ENCODE data around the gene AGAP3. TPM values are rescaled to one million over a fixed set of nuclear protein-coding genes. Genes with fewer than 3 reads are reported as not detected.
A peak's percentile ranks its signal among the peaks of the same experiment; 100 is the strongest.

The AGAP3 gene
- total and polyA plus RNA-seq, 12 donors, result 40.2 to 93.4 (median 50.3) TPM

- Histone ChIP-seq H3K9me3 (no peaks in the 10 kb centered on the region), H3K27me3 (no peaks in the 10 kb centered on the region), H3K4me3 (no peak overlapping the region), H3K36me3 (peaks cover 0 to 98% (median 12%) of the 10 kb centered on the region in 9 donors), H3K27ac (peak overlapping the region in 8 of 10 donors; percentile 11 to 63 (median 49)), H3K4me1 (peaks cover 0 to 40% (median 17%) of the 10 kb centered on the region in 9 donors)
- TF ChIP-seq CTCF (IDR thresholded peaks at IDR 0.05), result peak in 2 of 9 donors; percentile 11 to 22
- intact Hi-C loops (cut with DNase I), result no loop called here
- DNase-seq (no peak), ATAC-seq (peak in 5 of 8 donors; percentile 21 to 47 (median 41))
- WGBS, 2 donors, result 74 to 76% methylated on average over 22 of the region's 22 CpGs
Observed at GRCh38 chr7:151137076-151137675, 50.9 kb downstream of the AGAP3 start.

GRCh38 chr7:151137791-151138152 is 51.5 kb downstream of the AGAP3 start:
- H3K9me3 ChIP-seq, result no peaks in the 10 kb centered on the region
- peaks cover 0 to 98% (median 12%) of the 10 kb centered on the region in 9 donors for H3K36me3 ChIP-seq
- peaks cover 0 to 45% (median 21%) of the 10 kb centered on the region in 9 donors for H3K4me1 ChIP-seq
- H3K27me3 ChIP-seq, result no peaks in the 10 kb centered on the region
- no peak overlapping the region for H3K4me3 ChIP-seq
- ATAC-seq, result peak in 7 of 8 donors; percentile 18 to 68 (median 43)
- no peak for TF ChIP-seq CTCF (IDR thresholded peaks at IDR 0.05)
- WGBS, 2 donors, result 63 to 69% methylated on average over 11 of the region's 11 CpGs
- DNase-seq, result no peak
- intact Hi-C loops (cut with DNase I), result no loop called here
- H3K27ac ChIP-seq, result peak overlapping the region in 8 of 10 donors; percentile 28 to 63 (median 49)

GRCh38 chr7:151138153-151138851 is 52.0 kb downstream of the AGAP3 start:
- WGBS, 2 donors, result 66 to 75% methylated on average over 30 of the region's 30 CpGs
- no peaks in the 10 kb centered on the region for H3K27me3 ChIP-seq
- no peak overlapping the region for H3K4me3 ChIP-seq
- ATAC-seq (peak in 3 of 8 donors; percentile 1 to 19 (median 18)), DNase-seq (no peak)
- TF ChIP-seq CTCF (IDR thresholded peaks at IDR 0.05), result no peak
- intact Hi-C loops (cut with DNase I), result no loop called here
- H3K36me3 ChIP-seq, result peaks cover 0 to 98% (median 12%) of the 10 kb centered on the region in 9 donors
- H3K27ac ChIP-seq, result peak overlapping the region in 8 of 10 donors; percentile 2 to 63 (median 45)
- no peaks in the 10 kb centered on the region for H3K9me3 ChIP-seq
- H3K4me1 ChIP-seq, result peaks cover 3 to 51% (median 23%) of the 10 kb centered on the region in 9 donors

GRCh38 chr7:151139071-151139790 is 53.0 kb downstream of the AGAP3 start:
- H3K4me1 ChIP-seq, result peaks cover 3 to 52% (median 23%) of the 10 kb centered on the region in 9 donors
- H3K4me3 ChIP-seq, result no peak overlapping the region
- intact Hi-C loops (cut with DNase I), result no loop called here
- no peaks in the 10 kb centered on the region for H3K9me3 ChIP-seq
- TF ChIP-seq CTCF (IDR thresholded peaks at IDR 0.05), result no peak
- DNase-seq (no peak), ATAC-seq (peak in 2 of 8 donors; percentile 10 to 11)
- WGBS, 2 donors, result 78 to 84% methylated on average over 18 of the region's 18 CpGs
- H3K36me3 ChIP-seq, result peaks cover 0 to 98% (median 12%) of the 10 kb centered on the region in 9 donors
- H3K27me3 ChIP-seq, result no peaks in the 10 kb centered on the region
- H3K27ac ChIP-seq, result peak overlapping the region in 2 of 10 donors; percentile 40 to 58

Data from heart right ventricle (tissue), 16 donors.